HUES6 (cell line): Measurements from ENCODE around the gene EMP1.

Source experiments
- H3K27ac ChIP-seq: 2 replicates; pipeline ENCODE4 v1.7.0; 2013; ENCODE audit warnings: low read depth, mild to moderate bottlenecking, low read length, inconsistent platforms
- H3K27me3 ChIP-seq: 2 replicates; pipeline ENCODE4 v1.6.1; 2013; ENCODE audit warnings: low read length; ENCODE audit not compliant: control insufficient read depth, insufficient read depth
- H3K36me3 ChIP-seq: 2 replicates; pipeline ENCODE4 v1.6.1; 2013; ENCODE audit warnings: low read length; ENCODE audit not compliant: control insufficient read depth, insufficient read depth
- H3K4me1 ChIP-seq: 2 replicates; pipeline ENCODE4 v1.6.1; 2013; ENCODE audit warnings: low read length; ENCODE audit not compliant: control insufficient read depth, insufficient read depth
- H3K4me3 ChIP-seq: 2 replicates; pipeline ENCODE4 v1.5.1; 2013; ENCODE audit warnings: low read depth, low read length
- H3K9ac ChIP-seq: one replicate; pipeline ENCODE4 v1.6.1; 2013; ENCODE audit warnings: mild to moderate bottlenecking, low read length
- H3K9me3 ChIP-seq: 2 replicates; pipeline ENCODE4 v1.6.1; 2013; ENCODE audit warnings: low read depth, low read length; ENCODE audit not compliant: control insufficient read depth, insufficient read depth

The EMP1 gene

DNA sequence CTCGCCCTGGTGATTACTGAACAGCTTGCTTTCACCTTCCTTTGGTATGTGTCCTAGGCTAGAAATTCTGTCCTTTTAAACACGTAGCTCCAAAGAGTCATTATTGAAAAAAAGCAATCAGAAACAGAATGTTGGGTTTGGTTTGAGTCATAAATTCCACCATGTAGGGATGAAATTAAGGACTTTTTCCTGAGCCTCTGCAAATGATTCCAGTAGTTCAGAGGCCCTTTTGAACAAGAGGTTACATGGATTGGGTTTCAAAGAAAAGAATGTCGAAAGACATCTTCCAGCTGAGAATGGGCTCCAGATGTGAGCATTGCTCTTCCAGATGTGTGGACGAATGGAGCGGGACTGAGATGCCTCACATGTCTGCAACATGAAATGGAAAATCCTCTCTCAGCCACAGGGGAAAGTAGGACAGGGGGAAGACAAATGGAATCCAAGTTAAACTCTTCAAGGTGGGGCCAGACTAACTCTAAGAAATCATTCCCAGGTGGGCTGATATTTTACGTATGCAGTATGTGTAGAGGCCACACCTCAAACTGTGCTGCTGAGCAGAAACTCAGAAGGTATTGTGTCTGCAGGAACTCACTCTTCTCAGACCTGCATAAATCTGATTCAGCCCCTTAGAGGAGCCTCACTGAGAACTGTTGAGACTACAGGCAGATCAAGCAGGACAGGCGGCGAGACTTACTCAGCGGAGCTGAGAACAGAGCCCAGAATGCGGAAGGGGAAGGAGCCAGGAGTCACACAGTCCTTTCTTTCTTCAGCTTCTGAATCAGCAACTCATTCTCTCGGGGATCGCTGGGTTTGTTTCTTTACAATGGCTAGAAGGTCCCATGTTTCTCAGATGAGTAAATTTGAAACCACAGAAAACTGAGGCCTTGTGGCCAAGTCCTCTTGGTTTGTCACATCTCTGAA lies 23.3 kb upstream of the EMP1 start:
- no peak overlapping the region for H3K27ac ChIP-seq

GRCh38 chr12:13175499-13175898 lies 21.0 kb upstream of the EMP1 start:
- H3K9ac ChIP-seq = no peak overlapping the region
- no peaks in the 10 kb centered on the region for H3K36me3 ChIP-seq
- peaks cover 38% of the 10 kb centered on the region for H3K4me1 ChIP-seq
- H3K27ac ChIP-seq = no peak overlapping the region
- H3K27me3 ChIP-seq = no peaks in the 10 kb centered on the region
- H3K4me3 ChIP-seq = no peak overlapping the region
- H3K9me3 ChIP-seq = no peaks in the 10 kb centered on the region

More for the DNA sequence above, 23.3 kb upstream of the EMP1 start:
- H3K27me3 ChIP-seq = no peaks in the 10 kb centered on the region
- no peak overlapping the region for H3K9ac ChIP-seq
- H3K9me3 ChIP-seq = no peaks in the 10 kb centered on the region
- H3K4me3 ChIP-seq = no peak overlapping the region
- H3K4me1 ChIP-seq = peaks cover 26% of the 10 kb centered on the region
- H3K36me3 ChIP-seq = no peaks in the 10 kb centered on the region

DNA sequence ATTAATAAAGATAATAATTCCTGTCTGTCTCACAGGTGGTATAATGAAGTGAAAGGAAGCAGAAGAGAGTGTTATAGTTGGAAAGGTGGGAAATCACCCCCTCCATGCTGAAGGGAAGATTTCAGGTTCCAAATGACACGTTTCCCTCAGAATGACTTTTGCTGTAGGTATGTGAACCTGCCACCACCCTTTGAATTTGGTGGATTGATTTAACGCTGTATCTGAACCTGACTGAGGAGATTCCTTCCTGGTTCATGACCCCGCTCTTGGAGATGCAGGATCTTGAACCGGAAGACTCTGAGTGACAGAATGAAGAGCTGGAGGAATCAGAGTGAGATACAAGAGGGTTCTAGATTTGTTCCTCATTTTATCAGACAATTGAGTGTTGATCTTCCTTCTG lies 20.3 kb upstream of the EMP1 start:
- Histone ChIP-seq H3K9ac (no peak overlapping the region), H3K4me1 (peaks cover 38% of the 10 kb centered on the region), H3K27ac (no peak overlapping the region)

DNA sequence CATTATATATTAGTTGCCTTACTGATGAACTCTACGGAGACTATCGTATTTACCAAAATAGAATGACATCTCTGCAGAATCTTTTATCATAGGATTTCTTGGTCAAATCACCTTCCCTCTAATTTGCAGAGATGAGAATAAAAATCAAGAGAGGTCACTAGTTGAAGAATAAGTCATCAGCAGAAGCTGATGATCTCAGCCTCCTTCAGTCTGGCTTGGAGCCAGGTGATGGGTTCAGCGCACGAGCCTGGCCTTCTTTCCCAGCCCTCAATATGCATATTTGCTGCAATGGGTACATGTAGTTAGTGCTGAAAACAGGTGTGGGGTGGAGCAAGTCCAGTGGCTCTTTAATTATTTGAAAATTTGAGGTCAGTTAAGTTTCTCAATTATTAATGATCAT lies 19.2 kb upstream of the EMP1 start:
- H3K9ac ChIP-seq = no peak overlapping the region
- no peaks in the 10 kb centered on the region for H3K36me3 ChIP-seq
- no peaks in the 10 kb centered on the region for H3K27me3 ChIP-seq
- no peak overlapping the region for H3K4me3 ChIP-seq
- no peak overlapping the region for H3K27ac ChIP-seq
- no peaks in the 10 kb centered on the region for H3K9me3 ChIP-seq
- peaks cover 29% of the 10 kb centered on the region for H3K4me1 ChIP-seq

More for the DNA sequence above, 20.3 kb upstream of the EMP1 start:
- Histone ChIP-seq H3K4me3 (no peak overlapping the region), H3K36me3 (no peaks in the 10 kb centered on the region), H3K9me3 (no peaks in the 10 kb centered on the region), H3K27me3 (no peaks in the 10 kb centered on the region)

DNA sequence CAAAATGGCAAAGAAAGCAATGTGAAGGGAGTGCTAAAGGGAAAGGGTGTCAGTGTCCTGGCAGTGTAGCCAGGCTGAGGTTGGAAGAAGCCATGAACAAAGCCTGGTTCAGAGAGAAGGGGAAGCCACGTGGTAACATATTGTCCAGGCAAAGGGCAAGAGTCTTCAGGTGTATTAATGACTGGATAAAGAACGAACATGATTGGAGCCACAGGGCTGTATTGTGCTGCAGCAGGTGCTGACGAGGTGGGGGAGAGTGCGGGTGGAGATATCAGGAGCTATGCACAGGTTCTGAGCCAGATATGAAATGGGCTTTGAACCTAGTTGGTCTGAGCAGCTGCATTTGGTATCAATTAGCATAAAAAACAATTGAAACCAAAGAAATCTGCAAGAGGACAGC lies 18.6 kb upstream of the EMP1 start:
- Histone ChIP-seq H3K4me1 (peaks cover 23% of the 10 kb centered on the region), H3K9ac (no peak overlapping the region), H3K27me3 (no peaks in the 10 kb centered on the region), H3K4me3 (no peak overlapping the region), H3K36me3 (no peaks in the 10 kb centered on the region), H3K9me3 (no peaks in the 10 kb centered on the region), H3K27ac (no peak overlapping the region)

- no peak overlapping the region for H3K27ac ChIP-seq
- no peaks in the 10 kb centered on the region for H3K27me3 ChIP-seq
- H3K36me3 ChIP-seq = no peaks in the 10 kb centered on the region
- H3K9ac ChIP-seq = no peak overlapping the region
- no peaks in the 10 kb centered on the region for H3K9me3 ChIP-seq
- H3K4me3 ChIP-seq = no peak overlapping the region
- H3K4me1 ChIP-seq = peaks cover 15% of the 10 kb centered on the region
Observed at GRCh38 chr12:13178568-13179210, 17.8 kb upstream of the EMP1 start.

- H3K9ac ChIP-seq = no peak overlapping the region
- H3K9me3 ChIP-seq = no peaks in the 10 kb centered on the region
- peaks cover 12% of the 10 kb centered on the region for H3K4me1 ChIP-seq
- H3K27ac ChIP-seq = no peak overlapping the region
- no peaks in the 10 kb centered on the region for H3K27me3 ChIP-seq
- no peaks in the 10 kb centered on the region for H3K36me3 ChIP-seq
- H3K4me3 ChIP-seq = peak overlapping the region; percentile 32; the same call in 1 of the 2 replicates
Observed at GRCh38 chr12:13179211-13180074, 17.1 kb upstream of the EMP1 start.

- no peaks in the 10 kb centered on the region for H3K9me3 ChIP-seq
- no peak overlapping the region for H3K9ac ChIP-seq
- H3K4me1 ChIP-seq = peaks cover 12% of the 10 kb centered on the region
- no peaks in the 10 kb centered on the region for H3K36me3 ChIP-seq
- no peak overlapping the region for H3K4me3 ChIP-seq
- H3K27ac ChIP-seq = no peak overlapping the region
- no peaks in the 10 kb centered on the region for H3K27me3 ChIP-seq
Observed at GRCh38 chr12:13181375-13182070, 15.0 kb upstream of the EMP1 start.

- Histone ChIP-seq H3K4me3 (no peak overlapping the region), H3K27ac (no peak overlapping the region), H3K9ac (no peak overlapping the region), H3K27me3 (no peaks in the 10 kb centered on the region), H3K9me3 (no peaks in the 10 kb centered on the region), H3K36me3 (no peaks in the 10 kb centered on the region), H3K4me1 (peaks cover 12% of the 10 kb centered on the region)
Observed at GRCh38 chr12:13182881-13183280, 13.6 kb upstream of the EMP1 start.

DNA sequence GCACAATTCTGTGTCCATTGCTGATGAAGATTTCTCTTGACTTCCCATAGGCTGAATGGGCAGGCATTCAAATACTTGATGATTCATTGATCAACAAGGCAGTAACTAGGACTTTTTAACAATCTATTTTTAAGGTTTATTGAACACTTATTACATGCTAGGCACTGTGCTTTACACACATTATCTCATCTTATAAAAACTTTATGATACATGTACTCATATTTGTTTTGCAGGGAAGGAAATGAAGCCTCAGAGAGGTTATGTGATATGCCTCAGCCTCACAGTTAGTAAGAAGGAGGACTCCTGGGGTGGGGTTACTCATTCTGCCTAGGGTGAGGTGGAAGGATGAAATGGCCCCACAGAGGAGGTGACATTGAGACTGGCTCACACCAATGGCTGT lies 12.9 kb upstream of the EMP1 start:
- H3K4me1 ChIP-seq = peaks cover 12% of the 10 kb centered on the region
- no peaks in the 10 kb centered on the region for H3K9me3 ChIP-seq
- H3K9ac ChIP-seq = no peak overlapping the region
- H3K4me3 ChIP-seq = no peak overlapping the region
- no peaks in the 10 kb centered on the region for H3K36me3 ChIP-seq
- no peaks in the 10 kb centered on the region for H3K27me3 ChIP-seq
- H3K27ac ChIP-seq = no peak overlapping the region
